ENCODE results near the gene COL9A3.

DNA sequence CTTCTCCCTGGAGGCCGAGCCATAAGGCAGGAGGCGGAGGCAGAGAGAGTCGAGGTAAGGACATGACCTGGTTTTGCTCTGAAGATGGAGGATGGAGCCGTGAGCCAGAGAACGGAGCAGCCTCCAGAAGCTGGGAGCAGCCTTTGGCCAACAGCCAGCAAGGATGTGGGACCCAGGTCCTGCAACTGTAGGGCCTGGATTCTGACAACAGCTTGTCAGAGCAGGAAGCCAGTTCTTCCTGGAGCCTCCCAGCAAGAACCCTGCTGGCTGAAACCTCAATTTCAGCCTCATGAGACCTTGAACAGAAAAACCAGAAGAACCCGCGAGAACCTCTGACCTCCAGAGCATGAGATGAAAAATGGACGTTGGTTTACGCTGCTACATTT, 34.0 kb upstream of the COL9A3 start:
- TF ChIP-seq ZNF232 (CRISPR knock-in tag; IDR thresholded peaks at IDR 0.05) (no peak), RELA (CRISPR knock-in tag; IDR thresholded peaks at IDR 0.05; ENCODE audit: borderline replicate concordance) (no peak), SMAD3 (CRISPR knock-in tag; IDR thresholded peaks at IDR 0.05; ENCODE audit: borderline replicate concordance) (no peak), FOXJ3 (CRISPR knock-in tag; IDR thresholded peaks at IDR 0.05; ENCODE audit: borderline replicate concordance) (no peak), GRHL2 (CRISPR knock-in tag; IDR thresholded peaks at IDR 0.05; ENCODE audit: insufficient replicate concordance, severe bottlenecking) (no peak)
- TF ChIP-seq, protein P1, sequence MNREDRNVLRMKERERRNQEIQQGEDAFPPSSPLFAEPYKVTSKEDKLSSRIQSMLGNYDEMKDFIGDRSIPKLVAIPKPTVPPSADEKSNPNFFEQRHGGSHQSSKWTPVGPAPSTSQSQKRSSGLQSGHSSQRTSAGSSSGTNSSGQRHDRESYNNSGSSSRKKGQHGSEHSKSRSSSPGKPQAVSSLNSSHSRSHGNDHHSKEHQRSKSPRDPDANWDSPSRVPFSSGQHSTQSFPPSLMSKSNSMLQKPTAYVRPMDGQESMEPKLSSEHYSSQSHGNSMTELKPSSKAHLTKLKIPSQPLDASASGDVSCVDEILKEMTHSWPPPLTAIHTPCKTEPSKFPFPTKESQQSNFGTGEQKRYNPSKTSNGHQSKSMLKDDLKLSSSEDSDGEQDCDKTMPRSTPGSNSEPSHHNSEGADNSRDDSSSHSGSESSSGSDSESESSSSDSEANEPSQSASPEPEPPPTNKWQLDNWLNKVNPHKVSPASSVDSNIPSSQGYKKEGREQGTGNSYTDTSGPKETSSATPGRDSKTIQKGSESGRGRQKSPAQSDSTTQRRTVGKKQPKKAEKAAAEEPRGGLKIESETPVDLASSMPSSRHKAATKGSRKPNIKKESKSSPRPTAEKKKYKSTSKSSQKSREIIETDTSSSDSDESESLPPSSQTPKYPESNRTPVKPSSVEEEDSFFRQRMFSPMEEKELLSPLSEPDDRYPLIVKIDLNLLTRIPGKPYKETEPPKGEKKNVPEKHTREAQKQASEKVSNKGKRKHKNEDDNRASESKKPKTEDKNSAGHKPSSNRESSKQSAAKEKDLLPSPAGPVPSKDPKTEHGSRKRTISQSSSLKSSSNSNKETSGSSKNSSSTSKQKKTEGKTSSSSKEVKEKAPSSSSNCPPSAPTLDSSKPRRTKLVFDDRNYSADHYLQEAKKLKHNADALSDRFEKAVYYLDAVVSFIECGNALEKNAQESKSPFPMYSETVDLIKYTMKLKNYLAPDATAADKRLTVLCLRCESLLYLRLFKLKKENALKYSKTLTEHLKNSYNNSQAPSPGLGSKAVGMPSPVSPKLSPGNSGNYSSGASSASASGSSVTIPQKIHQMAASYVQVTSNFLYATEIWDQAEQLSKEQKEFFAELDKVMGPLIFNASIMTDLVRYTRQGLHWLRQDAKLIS (CRISPR knock-in tag; IDR thresholded peaks at IDR 0.05; ENCODE audit: borderline replicate concordance), result no peak
- TF ChIP-seq, protein P2, sequence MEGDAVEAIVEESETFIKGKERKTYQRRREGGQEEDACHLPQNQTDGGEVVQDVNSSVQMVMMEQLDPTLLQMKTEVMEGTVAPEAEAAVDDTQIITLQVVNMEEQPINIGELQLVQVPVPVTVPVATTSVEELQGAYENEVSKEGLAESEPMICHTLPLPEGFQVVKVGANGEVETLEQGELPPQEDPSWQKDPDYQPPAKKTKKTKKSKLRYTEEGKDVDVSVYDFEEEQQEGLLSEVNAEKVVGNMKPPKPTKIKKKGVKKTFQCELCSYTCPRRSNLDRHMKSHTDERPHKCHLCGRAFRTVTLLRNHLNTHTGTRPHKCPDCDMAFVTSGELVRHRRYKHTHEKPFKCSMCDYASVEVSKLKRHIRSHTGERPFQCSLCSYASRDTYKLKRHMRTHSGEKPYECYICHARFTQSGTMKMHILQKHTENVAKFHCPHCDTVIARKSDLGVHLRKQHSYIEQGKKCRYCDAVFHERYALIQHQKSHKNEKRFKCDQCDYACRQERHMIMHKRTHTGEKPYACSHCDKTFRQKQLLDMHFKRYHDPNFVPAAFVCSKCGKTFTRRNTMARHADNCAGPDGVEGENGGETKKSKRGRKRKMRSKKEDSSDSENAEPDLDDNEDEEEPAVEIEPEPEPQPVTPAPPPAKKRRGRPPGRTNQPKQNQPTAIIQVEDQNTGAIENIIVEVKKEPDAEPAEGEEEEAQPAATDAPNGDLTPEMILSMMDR (IDR thresholded peaks at IDR 0.05), result no peak
- TF ChIP-seq, protein P3, sequence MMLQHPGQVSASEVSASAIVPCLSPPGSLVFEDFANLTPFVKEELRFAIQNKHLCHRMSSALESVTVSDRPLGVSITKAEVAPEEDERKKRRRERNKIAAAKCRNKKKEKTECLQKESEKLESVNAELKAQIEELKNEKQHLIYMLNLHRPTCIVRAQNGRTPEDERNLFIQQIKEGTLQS (CRISPR knock-in tag; conservative IDR thresholded peaks at IDR 0.05), result no peak

All from WTC11 (cell line).